Stimulated activated CD4-positive, alpha-beta T cell treated with anti-CD3 and anti-CD28 coated beads, TNF-alpha, amount 100 ng/mL, for 48 hours (primary cell): ENCODE results near the gene ADAM30.

Experiments used
- DNase-seq, 3 donors: peaks; one replicate each; pipeline ENCODE4 v3.0.0-alpha.2; 2020; ENCODE audit warnings: low read depth in 3 of 3

The ADAM30 gene

GRCh38 chr1:119896303-119896702 lies at the start of gene ADAM30:
ADAM30 (minus strand) TSS chr1:119896515; CDS start chr1:119896336, 179 bp downstream.
- no peak for DNase-seq

- DNase-seq, result no peak
Observed at GRCh38 chr1:119943216-119943615, 46.9 kb upstream of the ADAM30 start.

GRCh38 chr1:119941392-119941791 lies 45.1 kb upstream of the ADAM30 start:
- DNase-seq, result no peak

- no peak for DNase-seq
Observed at GRCh38 chr1:119940697-119941096, 44.4 kb upstream of the ADAM30 start.

- DNase-seq, result no peak
Observed at GRCh38 chr1:119937198-119937597, 40.9 kb upstream of the ADAM30 start.

GRCh38 chr1:119935915-119936314 lies 39.6 kb upstream of the ADAM30 start:
- no peak for DNase-seq

GRCh38 chr1:119935373-119935772 lies 39.1 kb upstream of the ADAM30 start:
- no peak for DNase-seq

GRCh38 chr1:119933397-119933796 lies 37.1 kb upstream of the ADAM30 start:
- DNase-seq, result no peak

GRCh38 chr1:119929643-119930315 lies 33.5 kb upstream of the ADAM30 start:
- no peak for DNase-seq

GRCh38 chr1:119926553-119926952 lies 30.2 kb upstream of the ADAM30 start:
- DNase-seq, result no peak

GRCh38 chr1:119924948-119925898 lies 28.9 kb upstream of the ADAM30 start:
- no peak for DNase-seq

GRCh38 chr1:119920104-119920968 lies 24.0 kb upstream of the ADAM30 start:
- no peak for DNase-seq

GRCh38 chr1:119919241-119919640 lies 22.9 kb upstream of the ADAM30 start:
- DNase-seq, result no peak

- no peak for DNase-seq
Observed at GRCh38 chr1:119918301-119918700, 22.0 kb upstream of the ADAM30 start.

- DNase-seq, result no peak
Observed at GRCh38 chr1:119917304-119918055, 21.2 kb upstream of the ADAM30 start.

- no peak for DNase-seq
Observed at GRCh38 chr1:119915517-119915916, 19.2 kb upstream of the ADAM30 start.

- no peak for DNase-seq
Observed at GRCh38 chr1:119914071-119914470, 17.8 kb upstream of the ADAM30 start.

GRCh38 chr1:119912963-119913362 lies 16.6 kb upstream of the ADAM30 start:
- no peak for DNase-seq

GRCh38 chr1:119911775-119912174 lies 15.5 kb upstream of the ADAM30 start:
- no peak for DNase-seq

GRCh38 chr1:119910618-119911017 lies 14.3 kb upstream of the ADAM30 start:
- DNase-seq, result no peak

GRCh38 chr1:119909890-119910596 lies 13.7 kb upstream of the ADAM30 start:
- no peak for DNase-seq
